CD14-positive monocyte (primary cell): ENCODE data around the gene METTL25. TPM values are rescaled to one million over a fixed set of nuclear protein-coding genes. Genes with fewer than 3 reads are reported as not detected.

Source experiments
- DNase-seq, 3 donors: peaks; one replicate each; pipeline ENCODE4 v3.0.0-alpha.2; 2011 to 2022
- H2AFZ ChIP-seq: 2 replicates; pipeline ENCODE4 v1.6.0; 2012; ENCODE audit warnings: mild to moderate bottlenecking, low read depth, low read length, inconsistent platforms; ENCODE audit not compliant: insufficient read depth, poor library complexity, severe bottlenecking
- H3K27ac ChIP-seq, 2 donors: 1 replicate in 1 of 2; 2 replicates in 1 of 2; pipeline ENCODE4 v1.5.1; 2012 to 2013; ENCODE audit warnings: low read length in 2 of 2, control low read depth in 1 of 2, inconsistent platforms in 1 of 2, low read depth in 1 of 2, mild to moderate bottlenecking in 1 of 2
- H3K27me3 ChIP-seq, 2 donors: one replicate each; pipeline versions ENCODE4 v1.6.0 to v1.6.1; 2011 to 2013; ENCODE audit warnings: low read length in 2 of 2; ENCODE audit not compliant: control insufficient read depth in 2 of 2, insufficient read depth in 2 of 2
- H3K36me3 ChIP-seq, 2 donors: replicated peaks in 1 of 2; 1 replicate in 1 of 2; 2 replicates in 1 of 2; pipeline versions ENCODE4 v1.5.1 to v1.6.1; 2012 to 2013; ENCODE audit warnings: low read length in 2 of 2, control low read depth in 1 of 2, inconsistent platforms in 1 of 2, mild to moderate bottlenecking in 1 of 2; ENCODE audit not compliant: insufficient read depth in 2 of 2, control insufficient read depth in 1 of 2
- H3K4me1 ChIP-seq, 2 donors: 1 replicate in 1 of 2; 2 replicates in 1 of 2; pipeline versions ENCODE4 v1.5.1 to v1.6.1; 2012 to 2013; ENCODE audit warnings: low read length in 2 of 2, control low read depth in 1 of 2, inconsistent platforms in 1 of 2, mild to moderate bottlenecking in 1 of 2, moderate library complexity in 1 of 2; ENCODE audit not compliant: insufficient read depth in 2 of 2, control insufficient read depth in 1 of 2
- H3K4me2 ChIP-seq: replicated peaks from 2 replicates; pipeline ENCODE3; 2012; ENCODE audit warnings: low read length, moderate library complexity, mild to moderate bottlenecking; ENCODE audit not compliant: poor library complexity, severe bottlenecking; ENCODE audit errors: extremely low read depth
- H3K4me3 ChIP-seq, 3 experiments: fragments of 200-600 bp in 1 of 3; sonication (generic) in 1 of 3; replicated peaks in 1 of 3; 1 replicate in 2 of 3; 2 replicates in 1 of 3; pipeline ENCODE4 v1.5.1; 2011 to 2013; ENCODE audit warnings: low read length in 3 of 3, mild to moderate bottlenecking in 3 of 3, control low read depth in 2 of 3, low read depth in 2 of 3, inconsistent platforms in 1 of 3, moderate library complexity in 1 of 3
- H3K79me2 ChIP-seq: 2 replicates; pipeline ENCODE4 v1.6.0; 2012; ENCODE audit warnings: mild to moderate bottlenecking, control low read depth, inconsistent platforms, low read length, moderate library complexity; ENCODE audit not compliant: insufficient read depth
- H3K9ac ChIP-seq: 2 replicates; pipeline ENCODE4 v1.6.0; 2017; ENCODE audit warnings: low read length, mild to moderate bottlenecking; ENCODE audit not compliant: insufficient read depth, poor library complexity, severe bottlenecking
- H3K9me3 ChIP-seq, 2 donors: replicated peaks in 1 of 2; 1 replicate in 1 of 2; 2 replicates in 1 of 2; pipeline versions ENCODE4 v1.5.1 to v1.6.1; 2012 to 2013; ENCODE audit warnings: low read length in 2 of 2, control low read depth in 1 of 2; ENCODE audit not compliant: control insufficient read depth in 1 of 2, insufficient read depth in 1 of 2
- H4K20me1 ChIP-seq: 2 replicates; pipeline ENCODE4 v1.6.0; 2012; ENCODE audit warnings: mild to moderate bottlenecking, low read length, control low read depth, moderate library complexity; ENCODE audit not compliant: insufficient read depth
- H3K27ac Mint-ChIP-seq, 7 donors: one replicate each; pipeline ENCODE4 v1.8.0; 2020; ENCODE audit warnings: mild to moderate bottlenecking in 7 of 7, mixed read lengths in 7 of 7, moderate library complexity in 6 of 7, inconsistent platforms in 2 of 7
- H3K27me3 Mint-ChIP-seq, 3 donors: one replicate each; pipeline ENCODE4 v1.8.0; 2021 to 2022; ENCODE audit warnings: low read depth in 3 of 3, mild to moderate bottlenecking in 3 of 3, mixed read lengths in 3 of 3, moderate library complexity in 3 of 3, inconsistent platforms in 1 of 3
- H3K36me3 Mint-ChIP-seq, 2 donors: one replicate each; pipeline ENCODE4 v1.8.0; 2020; ENCODE audit warnings: mixed read lengths in 2 of 2, inconsistent platforms in 1 of 2, mild to moderate bottlenecking in 1 of 2
- H3K4me1 Mint-ChIP-seq: one replicate; pipeline ENCODE4 v1.8.0; 2020; ENCODE audit warnings: mild to moderate bottlenecking, mixed read lengths
- H3K4me3 Mint-ChIP-seq, 2 donors: one replicate each; pipeline ENCODE4 v1.8.0; 2020; ENCODE audit warnings: mild to moderate bottlenecking in 2 of 2, mixed read lengths in 2 of 2, moderate library complexity in 1 of 2
- H3K9me3 Mint-ChIP-seq, 7 donors: one replicate each; pipeline ENCODE4 v1.8.0; 2020 to 2022; ENCODE audit warnings: mixed read lengths in 7 of 7, mild to moderate bottlenecking in 6 of 7, moderate library complexity in 6 of 7, inconsistent platforms in 2 of 7
- WGBS: methylation state at CpG from one replicate; pipeline ENCODE4 v1.1.5; 2013; ENCODE audit warnings: missing lambda C conversion rate; ENCODE audit not compliant: insufficient coverage; 5-methylcytosine and 5-hydroxymethylcytosine counted together
- intact Hi-C, 2 donors: fragments of 100-400 bp; cut with micrococcal nuclease; formaldehyde crosslinking; loops; one replicate each; pipeline versions ENCODE4 v1.15.0 to v1.15.1; 2023
- polyA plus RNA-seq, 3 donors: library from polyadenylated mRNA; depleted of rRNA in 1 of 3; unstranded in 2 of 3; stranded (reverse) in 1 of 3; fragments of 300-500 nt in 2 of 3; fragments of >200 nt in 1 of 3; fragmentation: Illumina TruSeq in 2 of 3; gene quantifications; 1 replicate in 2 of 3; 2 replicates in 1 of 3; pipeline ENCODE4 v1.2.3, GENCODE V29; 2012 to 2021
- TF ChIP-seq, protein P1 (sequence below): fragments of 200-600 bp; IDR thresholded peaks from one replicate; pipeline ENCODE4 v1.8.0; 2022; ENCODE audit warnings: antibody characterized with exemption, mild to moderate bottlenecking

The METTL25 gene
- polyA plus RNA-seq, 3 donors = 7.0 to 12.2 (median 8.1) TPM

DNA sequence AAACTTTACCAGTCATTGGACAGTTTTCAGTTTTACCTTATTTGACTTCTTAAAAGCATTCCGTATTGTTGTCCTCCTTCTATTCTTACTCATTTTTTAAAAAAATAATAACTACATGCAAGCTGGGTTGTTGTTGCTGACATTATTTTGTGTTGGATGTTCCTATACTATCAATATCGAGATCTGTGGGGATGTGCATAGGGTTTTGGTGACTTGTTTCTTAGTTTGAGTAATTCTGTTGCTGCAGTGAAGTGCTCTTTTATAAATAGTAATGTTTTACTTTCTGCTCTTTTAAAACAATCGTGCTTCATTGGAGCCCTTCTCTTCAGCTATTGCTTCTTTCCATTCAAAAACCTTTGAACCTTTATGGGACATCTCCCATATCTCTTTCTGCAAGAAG, 79.4 kb downstream of the METTL25 start:
- no peak for DNase-seq
- Histone ChIP-seq H3K4me1 (no peaks in the 10 kb centered on the region), H4K20me1 (no peaks in the 10 kb centered on the region), H3K9me3 (no peaks in the 10 kb centered on the region), H2AFZ (no peak overlapping the region), H3K4me2 (no peak overlapping the region), H3K4me3 (no peak overlapping the region), H3K27me3 (no peaks in the 10 kb centered on the region), H3K36me3 (peaks cover 3 to 31% of the 10 kb centered on the region in 2 donors), H3K9ac (no peak overlapping the region), H3K79me2 (no peaks in the 10 kb centered on the region), H3K27ac (no peak overlapping the region)
- WGBS = 80% methylated on average over 1 of the region's 3 CpGs
- peaks cover 26 to 32% of the 10 kb centered on the region in 2 donors for H3K36me3 Mint-ChIP-seq
- TF ChIP-seq, protein P1, sequence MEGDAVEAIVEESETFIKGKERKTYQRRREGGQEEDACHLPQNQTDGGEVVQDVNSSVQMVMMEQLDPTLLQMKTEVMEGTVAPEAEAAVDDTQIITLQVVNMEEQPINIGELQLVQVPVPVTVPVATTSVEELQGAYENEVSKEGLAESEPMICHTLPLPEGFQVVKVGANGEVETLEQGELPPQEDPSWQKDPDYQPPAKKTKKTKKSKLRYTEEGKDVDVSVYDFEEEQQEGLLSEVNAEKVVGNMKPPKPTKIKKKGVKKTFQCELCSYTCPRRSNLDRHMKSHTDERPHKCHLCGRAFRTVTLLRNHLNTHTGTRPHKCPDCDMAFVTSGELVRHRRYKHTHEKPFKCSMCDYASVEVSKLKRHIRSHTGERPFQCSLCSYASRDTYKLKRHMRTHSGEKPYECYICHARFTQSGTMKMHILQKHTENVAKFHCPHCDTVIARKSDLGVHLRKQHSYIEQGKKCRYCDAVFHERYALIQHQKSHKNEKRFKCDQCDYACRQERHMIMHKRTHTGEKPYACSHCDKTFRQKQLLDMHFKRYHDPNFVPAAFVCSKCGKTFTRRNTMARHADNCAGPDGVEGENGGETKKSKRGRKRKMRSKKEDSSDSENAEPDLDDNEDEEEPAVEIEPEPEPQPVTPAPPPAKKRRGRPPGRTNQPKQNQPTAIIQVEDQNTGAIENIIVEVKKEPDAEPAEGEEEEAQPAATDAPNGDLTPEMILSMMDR = no peak
- intact Hi-C loops = no loop called here
- peaks cover 0 to 7% (median under 1%) of the 10 kb centered on the region in 7 donors for H3K9me3 Mint-ChIP-seq
- H3K27ac Mint-ChIP-seq = no peak overlapping the region
- H3K27me3 Mint-ChIP-seq = no peaks in the 10 kb centered on the region
- H3K4me1 Mint-ChIP-seq = no peaks in the 10 kb centered on the region
- H3K4me3 Mint-ChIP-seq = no peak overlapping the region

DNA sequence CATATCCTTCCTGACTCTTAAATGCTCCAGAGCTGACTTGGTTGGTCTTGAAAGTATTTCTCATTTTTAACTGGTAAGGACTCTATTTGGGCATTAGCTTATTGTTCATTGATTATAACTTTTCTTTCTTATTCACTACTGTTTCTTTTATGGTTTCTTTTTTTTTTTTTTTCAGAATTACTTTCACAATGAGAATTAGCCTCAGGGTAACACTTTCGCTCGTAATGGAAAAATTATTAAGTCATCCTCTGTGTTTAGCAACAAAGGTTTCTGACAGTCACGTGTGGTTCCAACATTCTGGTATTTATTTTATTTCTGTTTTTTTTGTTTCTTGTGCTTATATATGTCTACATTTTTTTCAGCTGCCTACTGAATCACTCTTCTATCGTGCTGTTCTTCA, 80.0 kb downstream of the METTL25 start:
- Histone ChIP-seq H3K4me2 (no peak overlapping the region), H3K4me1 (no peaks in the 10 kb centered on the region), H3K79me2 (no peaks in the 10 kb centered on the region), H3K4me3 (no peak overlapping the region), H3K9me3 (no peaks in the 10 kb centered on the region), H3K36me3 (peaks cover 3 to 31% of the 10 kb centered on the region in 2 donors), H4K20me1 (no peaks in the 10 kb centered on the region), H3K27ac (no peak overlapping the region), H2AFZ (no peak overlapping the region), H3K27me3 (no peaks in the 10 kb centered on the region), H3K9ac (no peak overlapping the region)
- TF ChIP-seq, protein P1 = no peak
- H3K36me3 Mint-ChIP-seq = peaks cover 26 to 34% of the 10 kb centered on the region in 2 donors
- H3K27ac Mint-ChIP-seq = no peak overlapping the region
- no CpG with 5 or more reads among the region's 4 CpGs for WGBS
- DNase-seq = no peak
- intact Hi-C loops = no loop called here
- no peak overlapping the region for H3K4me3 Mint-ChIP-seq
- no peaks in the 10 kb centered on the region for H3K27me3 Mint-ChIP-seq
- H3K4me1 Mint-ChIP-seq = no peaks in the 10 kb centered on the region
- peaks cover 0 to 7% (median 2%) of the 10 kb centered on the region in 7 donors for H3K9me3 Mint-ChIP-seq
